ENCODE measurements around the gene PARVB.

DNA sequence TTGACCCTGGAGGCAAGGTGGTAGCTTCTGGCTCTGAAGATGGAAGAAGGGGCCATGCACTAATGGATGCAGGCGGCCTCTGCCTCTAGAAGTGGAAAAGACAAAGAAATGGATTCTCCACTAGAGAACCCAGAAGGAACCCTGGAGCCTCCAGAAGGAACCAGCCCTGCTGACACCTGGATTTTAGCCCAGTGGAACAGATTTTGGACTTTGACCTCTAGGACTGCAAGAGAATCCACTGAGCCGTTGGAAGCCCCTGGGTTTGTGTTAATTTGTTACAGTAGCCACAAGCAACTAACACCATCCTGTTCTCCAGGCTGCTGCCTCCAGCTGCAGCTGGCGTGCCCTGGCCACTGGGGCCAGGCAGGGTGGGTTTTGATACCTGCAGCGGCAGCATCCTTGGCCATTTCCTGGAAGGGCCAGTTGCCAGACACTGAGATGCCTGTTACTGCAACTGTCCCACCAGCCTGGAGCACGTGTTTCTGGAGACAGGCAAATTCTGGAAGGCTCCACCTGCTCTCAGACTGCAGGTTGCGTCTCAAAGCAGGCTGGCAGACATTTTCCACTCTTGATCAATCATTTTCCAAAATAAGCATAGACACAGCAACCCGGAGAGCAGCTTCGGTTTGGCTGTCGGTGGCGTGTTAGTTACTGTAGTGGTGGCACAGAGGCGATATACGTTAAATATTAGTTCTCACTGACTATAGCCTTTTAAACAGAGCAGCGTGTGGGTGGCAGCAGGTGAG, 79.8 kb downstream of the PARVB start:
- no peak for TF ChIP-seq CTCF (IDR thresholded peaks at IDR 0.05; ENCODE audit: control extremely low read depth in 1 of 3, insufficient read depth in 1 of 3, low read depth in 1 of 3, low read length in 3 of 3)
- no peak for TF ChIP-seq EZH2 (IDR thresholded peaks at IDR 0.05; ENCODE audit: low read depth, low read length, severe bottlenecking)
- no peak for TF ChIP-seq BRCA1 (IDR thresholded peaks at IDR 0.05; ENCODE audit: low read depth, low read length)
- no peak for TF ChIP-seq POLR2AphosphoS5 (IDR thresholded peaks at IDR 0.05; ENCODE audit: low read depth, low read length)
- no peak for TF ChIP-seq SUZ12 (IDR thresholded peaks at IDR 0.05; ENCODE audit: low read length)
